Measurements from ENCODE around the gene MED12L.

DNA sequence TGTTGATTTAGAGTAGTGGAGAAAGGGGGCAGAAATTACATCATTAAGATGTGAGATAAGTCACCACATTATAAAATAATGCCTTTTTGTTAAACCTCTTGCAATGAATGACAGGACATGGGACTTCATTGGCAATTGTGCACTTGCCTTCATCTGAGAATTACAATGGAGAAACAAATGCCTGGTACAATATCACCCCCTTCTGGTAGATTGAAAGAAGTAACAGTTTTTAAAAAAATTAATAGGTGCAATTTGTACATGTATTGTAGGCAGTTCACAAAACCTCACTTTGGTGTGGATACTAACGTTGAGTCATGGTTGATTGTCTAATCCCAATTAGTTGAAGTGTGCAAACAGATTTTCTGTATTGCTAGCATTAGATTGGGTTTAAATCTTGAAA is 197.5 kb downstream of the MED12L start:
- TF ChIP-seq CTCF (IDR thresholded peaks at IDR 0.05; ENCODE audit: low read length) (peak; percentile 86), EZH2 (IDR thresholded peaks at IDR 0.05; ENCODE audit: borderline replicate concordance, low read length) (no peak)
